Panc1 (cell line): ENCODE measurements around the gene LTN1. TPM values are rescaled to one million over a fixed set of nuclear protein-coding genes. Genes with fewer than 3 reads are reported as not detected.

ENCODE experiments used
- ATAC-seq: fragments of 200-7000 bp; cut with Tn5 transposase; 2 replicates; pipeline ENCODE4 v1.9.1; 2020; ENCODE audit warnings: mild to moderate bottlenecking, moderate library complexity
- BruUV-seq: library from RNA; stranded (reverse); fragments of 400-500 nt; replicated peaks from 2 replicates; lab custom pipeline; 2021; lab: Mats Ljungman, UMichigan
- CTCF ChIA-PET: fragments of 300-600 bp; sonication (Branson Sonifier 250); formaldehyde crosslinking; loops from one replicate; lab custom pipeline; 2022; ENCODE audit warnings: antibody characterized with exemption; lab: Charles Lee
- POLR2A ChIA-PET: fragments of 300-600 bp; sonication (Branson Sonifier 250); formaldehyde crosslinking; loops from one replicate; lab custom pipeline; 2022; ENCODE audit warnings: antibody characterized with exemption; lab: Charles Lee
- DNase-seq: peaks from one replicate; pipeline ENCODE4 v3.0.0-alpha.2; 2010; ENCODE audit warnings: low read depth, low spot score
- H3K27ac ChIP-seq: 2 replicates; pipeline ENCODE4 v1.5.1; 2011; ENCODE audit warnings: mild to moderate bottlenecking, low read length, inconsistent platforms
- H3K27me3 ChIP-seq: fragments of 200-500 bp; sonication (Bioruptor generic); 2 replicates; pipeline ENCODE4 v1.6.0; 2014; ENCODE audit warnings: low read length, inconsistent platforms; ENCODE audit not compliant: control insufficient read depth, insufficient read depth
- H3K36me3 ChIP-seq: fragments of 200-500 bp; sonication (Bioruptor generic); 2 replicates; pipeline ENCODE4 v1.5.1; 2014; ENCODE audit warnings: inconsistent platforms, mild to moderate bottlenecking, low read length, moderate library complexity; ENCODE audit not compliant: control insufficient read depth, insufficient read depth
- H3K4me1 ChIP-seq: 2 replicates; pipeline ENCODE4 v1.5.1; 2011; ENCODE audit warnings: inconsistent platforms, mild to moderate bottlenecking, low read length, moderate library complexity; ENCODE audit not compliant: control insufficient read depth, insufficient read depth
- H3K4me3 ChIP-seq, 2 experiments: 2 replicates each; pipeline ENCODE4 v1.5.1; 2011 to 2012; ENCODE audit warnings: low read depth in 2 of 2, low read length in 2 of 2, mild to moderate bottlenecking in 2 of 2, inconsistent platforms in 1 of 2, moderate library complexity in 1 of 2
- H3K9me3 ChIP-seq: fragments of 200-500 bp; sonication (Bioruptor generic); 2 replicates; pipeline ENCODE4 v1.5.1; 2014; ENCODE audit warnings: low read depth, mild to moderate bottlenecking, inconsistent platforms, low read length, moderate library complexity; ENCODE audit not compliant: control insufficient read depth, insufficient read depth
- POLR2AphosphoS5 ChIP-seq: IDR thresholded peaks from 2 replicates; pipeline ENCODE4 v1.6.1; 2012; ENCODE audit warnings: mild to moderate bottlenecking, low read depth, low read length, moderate library complexity
- SIN3A ChIP-seq: IDR thresholded peaks from 2 replicates; pipeline ENCODE4 v1.6.1; 2012; ENCODE audit warnings: low read depth, mild to moderate bottlenecking, low read length, moderate library complexity, borderline replicate concordance; ENCODE audit not compliant: insufficient read depth
- TCF7L2 ChIP-seq: IDR thresholded peaks from 2 replicates; pipeline ENCODE4 v1.6.1; 2011; ENCODE audit warnings: mild to moderate bottlenecking, low read depth, low read length, inconsistent platforms
- in situ Hi-C: cut with HindIII; loops from 2 replicates; pipeline ENCODE4 v1.10.0; 2016; ENCODE audit warnings: low sequenced_read_pairs, low pct_unique_long_range_greater_than_20kb
- intact Hi-C: fragments of 100-400 bp; cut with micrococcal nuclease; formaldehyde crosslinking; loops from one replicate; pipeline ENCODE4 v1.10.0; 2022; ENCODE audit not compliant: unreplicated experiment
- total RNA-seq: library from RNA; stranded (reverse); gene quantifications from one replicate; pipeline ENCODE4 v1.2.1, GENCODE V29; 2021; ENCODE audit not compliant: unreplicated experiment
- TF ChIP-seq, protein P1 (sequence below): fragments of 450-650 bp; IDR thresholded peaks from 2 replicates; pipeline ENCODE4 v1.5.1; 2017; ENCODE audit warnings: mild to moderate bottlenecking
- TF ChIP-seq, protein P2 (sequence below), 2 experiments: IDR thresholded peaks; 2 replicates each; pipeline ENCODE4 v1.6.1; 2011 to 2012; ENCODE audit warnings: low read depth in 2 of 2, control low read depth in 1 of 2, low read length in 1 of 2, mild to moderate bottlenecking in 1 of 2, moderate library complexity in 1 of 2; ENCODE audit not compliant: insufficient read depth in 1 of 2

The LTN1 gene
- total RNA-seq, 1 experiment from 2014 or later = 19.7 TPM

DNA sequence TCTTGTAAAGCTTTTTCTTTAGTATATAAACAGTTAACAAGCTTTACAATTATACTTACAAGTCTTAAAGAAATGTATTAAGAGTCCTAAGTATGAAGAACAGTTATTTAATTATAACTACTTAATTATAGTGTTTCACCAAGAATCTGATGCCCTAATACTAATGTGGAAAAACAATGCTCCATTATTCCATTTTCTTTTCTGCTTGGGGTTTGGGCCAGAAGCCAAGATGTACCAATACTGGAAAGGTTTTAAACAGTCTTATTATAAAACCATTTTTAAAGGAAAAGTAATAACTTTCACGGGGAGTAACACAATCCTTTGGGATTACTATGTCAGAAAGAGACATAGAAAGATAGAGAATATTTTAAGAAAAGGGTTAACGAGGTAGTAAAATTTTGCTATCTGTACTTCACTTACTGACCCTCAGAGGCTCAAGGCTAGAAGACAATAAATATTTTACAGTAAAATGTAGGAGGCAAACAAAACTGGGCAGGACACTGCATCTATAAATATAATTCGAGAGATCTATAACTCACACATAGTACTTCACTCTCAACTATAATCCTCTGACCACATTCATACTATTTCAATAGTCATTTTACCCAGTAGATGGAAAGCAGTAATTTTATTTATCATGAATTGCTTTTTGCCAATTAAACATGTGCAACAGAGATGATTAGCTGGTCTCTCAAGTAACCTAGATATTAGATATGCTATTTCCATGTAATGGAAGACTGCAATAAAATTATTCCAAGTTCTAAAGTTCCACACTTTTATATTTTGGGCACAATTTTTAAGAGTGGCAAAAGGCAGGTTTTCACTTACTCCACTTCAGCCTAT is 63.9 kb downstream of the LTN1 start:
- in situ Hi-C loops (no loop called here), intact Hi-C loops (no loop called here)
- TF ChIP-seq SIN3A (no peak), TCF7L2 (peak; percentile 55; the same call in 1 of the 2 replicates)
- TF ChIP-seq, protein P1, sequence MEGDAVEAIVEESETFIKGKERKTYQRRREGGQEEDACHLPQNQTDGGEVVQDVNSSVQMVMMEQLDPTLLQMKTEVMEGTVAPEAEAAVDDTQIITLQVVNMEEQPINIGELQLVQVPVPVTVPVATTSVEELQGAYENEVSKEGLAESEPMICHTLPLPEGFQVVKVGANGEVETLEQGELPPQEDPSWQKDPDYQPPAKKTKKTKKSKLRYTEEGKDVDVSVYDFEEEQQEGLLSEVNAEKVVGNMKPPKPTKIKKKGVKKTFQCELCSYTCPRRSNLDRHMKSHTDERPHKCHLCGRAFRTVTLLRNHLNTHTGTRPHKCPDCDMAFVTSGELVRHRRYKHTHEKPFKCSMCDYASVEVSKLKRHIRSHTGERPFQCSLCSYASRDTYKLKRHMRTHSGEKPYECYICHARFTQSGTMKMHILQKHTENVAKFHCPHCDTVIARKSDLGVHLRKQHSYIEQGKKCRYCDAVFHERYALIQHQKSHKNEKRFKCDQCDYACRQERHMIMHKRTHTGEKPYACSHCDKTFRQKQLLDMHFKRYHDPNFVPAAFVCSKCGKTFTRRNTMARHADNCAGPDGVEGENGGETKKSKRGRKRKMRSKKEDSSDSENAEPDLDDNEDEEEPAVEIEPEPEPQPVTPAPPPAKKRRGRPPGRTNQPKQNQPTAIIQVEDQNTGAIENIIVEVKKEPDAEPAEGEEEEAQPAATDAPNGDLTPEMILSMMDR = no peak
- H3K9me3 ChIP-seq = no peaks in the 10 kb centered on the region
- peak overlapping the region; percentile 61; the same call in 1 of the 2 replicates for H3K27ac ChIP-seq
- no peaks in the 10 kb centered on the region for H3K27me3 ChIP-seq
- CTCF ChIA-PET = no interaction called here
- TSS peak; percentile 41 for BruUV-seq
- H3K36me3 ChIP-seq = peaks cover 4% of the 10 kb centered on the region
- POLR2A ChIA-PET = no interaction called here
- H3K4me1 ChIP-seq = no peaks in the 10 kb centered on the region; the same call in 1 of the 2 replicates
- ATAC-seq = no peak
- no peak overlapping the region for H3K4me3 ChIP-seq
- DNase-seq = no peak

DNA sequence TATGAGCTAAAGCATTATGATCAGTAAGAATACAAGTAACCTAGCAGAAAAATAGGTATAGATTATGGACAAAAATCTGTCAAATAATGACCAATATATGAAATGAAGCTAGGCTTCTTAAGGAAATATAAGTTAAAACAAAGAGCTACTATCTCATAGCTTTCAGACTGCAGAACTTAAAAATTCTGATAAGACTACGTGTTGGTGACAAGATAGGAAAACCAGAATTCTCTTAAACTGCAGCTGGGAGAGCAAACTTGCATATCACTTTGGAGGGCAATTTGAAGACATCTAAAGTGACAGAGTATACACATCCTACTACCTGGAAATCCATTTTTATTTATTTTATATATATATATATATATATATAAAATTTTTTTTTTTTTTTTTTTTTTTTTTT is 65.5 kb downstream of the LTN1 start:
- DNase-seq (no peak), ATAC-seq (no peak)
- in situ Hi-C loops (no loop called here), intact Hi-C loops (no loop called here)
- CTCF ChIA-PET = no interaction called here
- no peak overlapping the region for H3K27ac ChIP-seq
- BruUV-seq = no TSS peak
- H3K4me3 ChIP-seq = no peak overlapping the region
- H3K36me3 ChIP-seq = peaks cover 4% of the 10 kb centered on the region
- no peaks in the 10 kb centered on the region for H3K27me3 ChIP-seq
- no peaks in the 10 kb centered on the region; the same call in 1 of the 2 replicates for H3K4me1 ChIP-seq
- POLR2A ChIA-PET = interaction anchor here (0.7 kb wide), 1 partner anchor 142 kb away, joined by 4 read pairs; no protein-coding TSS in a partner anchor
- TF ChIP-seq, protein P1 = no peak
- TF ChIP-seq SIN3A = no peak
- TF ChIP-seq TCF7L2 = no peak
- TF ChIP-seq, protein P2, sequence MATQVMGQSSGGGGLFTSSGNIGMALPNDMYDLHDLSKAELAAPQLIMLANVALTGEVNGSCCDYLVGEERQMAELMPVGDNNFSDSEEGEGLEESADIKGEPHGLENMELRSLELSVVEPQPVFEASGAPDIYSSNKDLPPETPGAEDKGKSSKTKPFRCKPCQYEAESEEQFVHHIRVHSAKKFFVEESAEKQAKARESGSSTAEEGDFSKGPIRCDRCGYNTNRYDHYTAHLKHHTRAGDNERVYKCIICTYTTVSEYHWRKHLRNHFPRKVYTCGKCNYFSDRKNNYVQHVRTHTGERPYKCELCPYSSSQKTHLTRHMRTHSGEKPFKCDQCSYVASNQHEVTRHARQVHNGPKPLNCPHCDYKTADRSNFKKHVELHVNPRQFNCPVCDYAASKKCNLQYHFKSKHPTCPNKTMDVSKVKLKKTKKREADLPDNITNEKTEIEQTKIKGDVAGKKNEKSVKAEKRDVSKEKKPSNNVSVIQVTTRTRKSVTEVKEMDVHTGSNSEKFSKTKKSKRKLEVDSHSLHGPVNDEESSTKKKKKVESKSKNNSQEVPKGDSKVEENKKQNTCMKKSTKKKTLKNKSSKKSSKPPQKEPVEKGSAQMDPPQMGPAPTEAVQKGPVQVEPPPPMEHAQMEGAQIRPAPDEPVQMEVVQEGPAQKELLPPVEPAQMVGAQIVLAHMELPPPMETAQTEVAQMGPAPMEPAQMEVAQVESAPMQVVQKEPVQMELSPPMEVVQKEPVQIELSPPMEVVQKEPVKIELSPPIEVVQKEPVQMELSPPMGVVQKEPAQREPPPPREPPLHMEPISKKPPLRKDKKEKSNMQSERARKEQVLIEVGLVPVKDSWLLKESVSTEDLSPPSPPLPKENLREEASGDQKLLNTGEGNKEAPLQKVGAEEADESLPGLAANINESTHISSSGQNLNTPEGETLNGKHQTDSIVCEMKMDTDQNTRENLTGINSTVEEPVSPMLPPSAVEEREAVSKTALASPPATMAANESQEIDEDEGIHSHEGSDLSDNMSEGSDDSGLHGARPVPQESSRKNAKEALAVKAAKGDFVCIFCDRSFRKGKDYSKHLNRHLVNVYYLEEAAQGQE (IDR thresholded peaks at IDR 0.05; ENCODE audit: insufficient read depth in 1 of 2, low read depth in 2 of 2, low read length in 1 of 2) = no peak
- TF ChIP-seq POLR2AphosphoS5 = no peak
- H3K9me3 ChIP-seq = no peaks in the 10 kb centered on the region
